ENCODE measurements around the gene SYNE4. TPM values are rescaled to one million over a fixed set of nuclear protein-coding genes. Genes with fewer than 3 reads are reported as not detected.
A peak's percentile ranks its signal among the peaks of the same experiment; 100 is the strongest.
"Not testable (repeated sequence)": the region's sequence is repeated elsewhere in the genome, so short reads cannot be mapped to it uniquely, and the experiment has no call there.

The SYNE4 gene
- total and polyA plus RNA-seq, 7 donors: 0.21 to 0.25 (median 0.23) TPM; not detected in 3

- TF ChIP-seq, protein P1, sequence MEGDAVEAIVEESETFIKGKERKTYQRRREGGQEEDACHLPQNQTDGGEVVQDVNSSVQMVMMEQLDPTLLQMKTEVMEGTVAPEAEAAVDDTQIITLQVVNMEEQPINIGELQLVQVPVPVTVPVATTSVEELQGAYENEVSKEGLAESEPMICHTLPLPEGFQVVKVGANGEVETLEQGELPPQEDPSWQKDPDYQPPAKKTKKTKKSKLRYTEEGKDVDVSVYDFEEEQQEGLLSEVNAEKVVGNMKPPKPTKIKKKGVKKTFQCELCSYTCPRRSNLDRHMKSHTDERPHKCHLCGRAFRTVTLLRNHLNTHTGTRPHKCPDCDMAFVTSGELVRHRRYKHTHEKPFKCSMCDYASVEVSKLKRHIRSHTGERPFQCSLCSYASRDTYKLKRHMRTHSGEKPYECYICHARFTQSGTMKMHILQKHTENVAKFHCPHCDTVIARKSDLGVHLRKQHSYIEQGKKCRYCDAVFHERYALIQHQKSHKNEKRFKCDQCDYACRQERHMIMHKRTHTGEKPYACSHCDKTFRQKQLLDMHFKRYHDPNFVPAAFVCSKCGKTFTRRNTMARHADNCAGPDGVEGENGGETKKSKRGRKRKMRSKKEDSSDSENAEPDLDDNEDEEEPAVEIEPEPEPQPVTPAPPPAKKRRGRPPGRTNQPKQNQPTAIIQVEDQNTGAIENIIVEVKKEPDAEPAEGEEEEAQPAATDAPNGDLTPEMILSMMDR (IDR thresholded peaks at IDR 0.05): no peak
- H3K27me3 ChIP-seq (ENCODE audit: insufficient read depth in 3 of 3, low read length in 2 of 3): no peaks in the 10 kb centered on the region
- WGBS, 3 donors: 87 to 96% (median 92%) methylated on average over 5 of the region's 5 CpGs
- intact Hi-C loops (cut with DNase I): no loop called here
- H3K4me3 ChIP-seq: no peak overlapping the region
- no peak for DNase-seq
- H3K36me3 ChIP-seq (ENCODE audit: insufficient read depth in 1 of 2, low read depth in 1 of 2): no peaks in the 10 kb centered on the region
- H3K4me1 ChIP-seq: no peaks in the 10 kb centered on the region
- no peaks in the 10 kb centered on the region for H3K9me3 ChIP-seq
- no peak overlapping the region for H3K27ac ChIP-seq
- ATAC-seq: no peak
Measured at GRCh38 chr19:36046443-36047050, 37.9 kb upstream of the SYNE4 start.

DNA sequence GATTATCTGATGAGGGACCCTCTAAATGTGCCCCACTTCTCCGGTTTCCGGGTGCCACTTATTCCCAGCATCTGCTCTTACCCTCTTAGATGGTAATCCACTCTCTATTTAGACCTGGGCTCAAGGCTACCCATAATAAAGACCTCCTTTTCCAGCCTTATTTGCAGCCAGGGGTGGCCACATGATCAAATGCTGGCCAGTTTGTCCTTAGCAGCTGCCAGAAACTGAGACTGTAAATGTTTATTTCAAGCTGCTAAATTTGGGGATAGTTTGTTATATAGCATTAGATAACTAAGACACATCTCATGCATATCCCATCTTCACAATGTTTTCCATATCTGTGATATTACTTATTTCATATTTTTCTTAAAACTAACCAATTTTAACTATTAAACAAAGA, 35.3 kb upstream of the SYNE4 start:
- Histone ChIP-seq H3K36me3 (ENCODE audit: insufficient read depth in 1 of 2, low read depth in 1 of 2) (no peaks in the 10 kb centered on the region), H3K4me3 (no peak overlapping the region), H3K9me3 (no peaks in the 10 kb centered on the region), H3K27me3 (ENCODE audit: insufficient read depth in 3 of 3, low read length in 2 of 3) (no peaks in the 10 kb centered on the region), H3K27ac (no peak overlapping the region), H3K4me1 (no peaks in the 10 kb centered on the region)
- intact Hi-C loops (cut with DNase I): no loop called here
- TF ChIP-seq, protein P1 (IDR thresholded peaks at IDR 0.05): no peak
- WGBS, 3 donors: 94 to 98% (median 96%) methylated on average over 2 of the region's 2 CpGs
- ATAC-seq: no peak
- DNase-seq: no peak

GRCh38 chr19:36041831-36042230, 33.2 kb upstream of the SYNE4 start:
- Histone ChIP-seq H3K4me1 (no peaks in the 10 kb centered on the region), H3K27ac (no peak overlapping the region), H3K9me3 (no peaks in the 10 kb centered on the region), H3K4me3 (no peak overlapping the region), H3K36me3 (ENCODE audit: insufficient read depth in 1 of 2, low read depth in 1 of 2) (no peaks in the 10 kb centered on the region), H3K27me3 (ENCODE audit: insufficient read depth in 3 of 3, low read length in 2 of 3) (no peaks in the 10 kb centered on the region)
- TF ChIP-seq, protein P1 (IDR thresholded peaks at IDR 0.05): no peak
- no peak for DNase-seq
- intact Hi-C loops (cut with DNase I): no loop called here
- WGBS, 3 donors: 20 to 37% (median 36%) methylated on average over 3 of the region's 3 CpGs
- ATAC-seq: peak in 1 of 4 donors; percentile 71

- H3K4me3 ChIP-seq; DNase-seq; ATAC-seq; H3K27ac ChIP-seq; H3K36me3 ChIP-seq (ENCODE audit: insufficient read depth in 1 of 2, low read depth in 1 of 2); intact Hi-C loops (cut with DNase I); H3K27me3 ChIP-seq (ENCODE audit: insufficient read depth in 3 of 3, low read length in 2 of 3); H3K9me3 ChIP-seq; H3K4me1 ChIP-seq: not testable (repeated sequence)
- WGBS, 3 donors: 83 to 93% (median 91%) methylated on average over 6 of the region's 6 CpGs
Measured at GRCh38 chr19:36041092-36041491, 32.5 kb upstream of the SYNE4 start.

DNA sequence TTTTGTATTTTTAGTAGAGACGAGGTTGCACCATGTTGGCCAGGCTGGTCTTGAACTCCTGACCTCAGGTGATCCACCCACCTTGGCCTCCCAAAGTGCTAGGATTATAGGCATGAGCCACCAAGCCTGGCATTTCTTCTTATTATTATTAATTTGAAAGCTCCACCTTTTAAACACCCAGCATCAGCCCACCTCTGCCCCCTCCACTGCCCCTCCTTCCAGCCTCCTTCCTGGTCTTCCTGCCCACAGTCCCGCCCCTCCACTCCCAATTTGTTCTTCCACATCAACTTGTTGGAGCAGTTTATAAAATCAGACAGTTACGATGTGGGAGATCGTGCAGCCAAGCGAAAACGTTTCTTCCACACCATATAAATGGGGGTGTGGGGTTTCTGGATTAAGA, 31.9 kb upstream of the SYNE4 start:
- Histone ChIP-seq H3K4me1 (no peaks in the 10 kb centered on the region), H3K4me3 (no peak overlapping the region), H3K36me3 (ENCODE audit: insufficient read depth in 1 of 2, low read depth in 1 of 2) (peaks cover 0 to 3% of the 10 kb centered on the region in 2 donors), H3K27ac (no peak overlapping the region), H3K27me3 (ENCODE audit: insufficient read depth in 3 of 3, low read length in 2 of 3) (no peaks in the 10 kb centered on the region), H3K9me3 (no peaks in the 10 kb centered on the region)
- ATAC-seq: no peak
- TF ChIP-seq, protein P1 (IDR thresholded peaks at IDR 0.05): no peak
- WGBS, 3 donors: 84 to 90% (median 87%) methylated on average over 6 of the region's 6 CpGs
- no peak for DNase-seq
- intact Hi-C loops (cut with DNase I): no loop called here

All from psoas muscle (tissue), 8 donors.